ENCODE measurements around the gene SMTNL1. TPM values are rescaled to one million over a fixed set of nuclear protein-coding genes. Genes with fewer than 3 reads are reported as not detected.

SMTNL1 gene
- total RNA-seq, 1 experiment from 2014 or later: 0.26 TPM

GRCh38 chr11:57502870-57503269 is 34.5 kb upstream of the SMTNL1 start:
- Mint-ChIP-seq H3K27ac (no peak overlapping the region), H3K36me3 (peaks cover 5% of the 10 kb centered on the region), H3K9me3 (no peaks in the 10 kb centered on the region), H3K4me3 (no peak overlapping the region), H3K27me3 (ENCODE audit: low read depth) (no peaks in the 10 kb centered on the region; the same call in 1 of the 2 replicates), H3K4me1 (peaks cover 40% of the 10 kb centered on the region)
- no peak for DNase-seq (ENCODE audit: low spot score)
- POLR2A ChIA-PET: interaction anchor here (0.5 to 1.3 kb wide), 3 partner anchors 12 to 137 kb away, joined by 3 to 4 read pairs (median 4); partner anchors contain the start of gene SLC43A1
- no peak for ATAC-seq
- CTCF ChIA-PET: interaction anchor here (0.6 to 4.8 kb wide), 9 partner anchors 10 to 283 kb away, joined by 3 to 66 read pairs (median 4); partner anchors contain the start of gene SLC43A1
- TF ChIP-seq, protein P1, sequence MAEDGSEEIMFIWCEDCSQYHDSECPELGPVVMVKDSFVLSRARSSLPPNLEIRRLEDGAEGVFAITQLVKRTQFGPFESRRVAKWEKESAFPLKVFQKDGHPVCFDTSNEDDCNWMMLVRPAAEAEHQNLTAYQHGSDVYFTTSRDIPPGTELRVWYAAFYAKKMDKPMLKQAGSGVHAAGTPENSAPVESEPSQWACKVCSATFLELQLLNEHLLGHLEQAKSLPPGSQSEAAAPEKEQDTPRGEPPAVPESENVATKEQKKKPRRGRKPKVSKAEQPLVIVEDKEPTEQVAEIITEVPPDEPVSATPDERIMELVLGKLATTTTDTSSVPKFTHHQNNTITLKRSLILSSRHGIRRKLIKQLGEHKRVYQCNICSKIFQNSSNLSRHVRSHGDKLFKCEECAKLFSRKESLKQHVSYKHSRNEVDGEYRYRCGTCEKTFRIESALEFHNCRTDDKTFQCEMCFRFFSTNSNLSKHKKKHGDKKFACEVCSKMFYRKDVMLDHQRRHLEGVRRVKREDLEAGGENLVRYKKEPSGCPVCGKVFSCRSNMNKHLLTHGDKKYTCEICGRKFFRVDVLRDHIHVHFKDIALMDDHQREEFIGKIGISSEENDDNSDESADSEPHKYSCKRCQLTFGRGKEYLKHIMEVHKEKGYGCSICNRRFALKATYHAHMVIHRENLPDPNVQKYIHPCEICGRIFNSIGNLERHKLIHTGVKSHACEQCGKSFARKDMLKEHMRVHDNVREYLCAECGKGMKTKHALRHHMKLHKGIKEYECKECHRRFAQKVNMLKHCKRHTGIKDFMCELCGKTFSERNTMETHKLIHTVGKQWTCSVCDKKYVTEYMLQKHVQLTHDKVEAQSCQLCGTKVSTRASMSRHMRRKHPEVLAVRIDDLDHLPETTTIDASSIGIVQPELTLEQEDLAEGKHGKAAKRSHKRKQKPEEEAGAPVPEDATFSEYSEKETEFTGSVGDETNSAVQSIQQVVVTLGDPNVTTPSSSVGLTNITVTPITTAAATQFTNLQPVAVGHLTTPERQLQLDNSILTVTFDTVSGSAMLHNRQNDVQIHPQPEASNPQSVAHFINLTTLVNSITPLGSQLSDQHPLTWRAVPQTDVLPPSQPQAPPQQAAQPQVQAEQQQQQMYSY (CRISPR knock-in tag; IDR thresholded peaks at IDR 0.05): no peak
- TF ChIP-seq, protein P2, sequence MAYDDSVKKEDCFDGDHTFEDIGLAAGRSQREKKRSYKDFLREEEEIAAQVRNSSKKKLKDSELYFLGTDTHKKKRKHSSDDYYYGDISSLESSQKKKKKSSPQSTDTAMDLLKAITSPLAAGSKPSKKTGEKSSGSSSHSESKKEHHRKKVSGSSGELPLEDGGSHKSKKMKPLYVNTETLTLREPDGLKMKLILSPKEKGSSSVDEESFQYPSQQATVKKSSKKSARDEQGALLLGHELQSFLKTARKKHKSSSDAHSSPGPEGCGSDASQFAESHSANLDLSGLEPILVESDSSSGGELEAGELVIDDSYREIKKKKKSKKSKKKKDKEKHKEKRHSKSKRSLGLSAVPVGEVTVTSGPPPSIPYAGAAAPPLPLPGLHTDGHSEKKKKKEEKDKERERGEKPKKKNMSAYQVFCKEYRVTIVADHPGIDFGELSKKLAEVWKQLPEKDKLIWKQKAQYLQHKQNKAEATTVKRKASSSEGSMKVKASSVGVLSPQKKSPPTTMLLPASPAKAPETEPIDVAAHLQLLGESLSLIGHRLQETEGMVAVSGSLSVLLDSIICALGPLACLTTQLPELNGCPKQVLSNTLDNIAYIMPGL (CRISPR knock-in tag; IDR thresholded peaks at IDR 0.05): no peak
- no peak for TF ChIP-seq HMGA2 (CRISPR knock-in tag; IDR thresholded peaks at IDR 0.05)
- no peak for TF ChIP-seq CBFB (CRISPR knock-in tag; IDR thresholded peaks at IDR 0.05; ENCODE audit: low read depth)
- TF ChIP-seq GABPB1 (CRISPR knock-in tag; IDR thresholded peaks at IDR 0.05): no peak
- TF ChIP-seq, protein P3, sequence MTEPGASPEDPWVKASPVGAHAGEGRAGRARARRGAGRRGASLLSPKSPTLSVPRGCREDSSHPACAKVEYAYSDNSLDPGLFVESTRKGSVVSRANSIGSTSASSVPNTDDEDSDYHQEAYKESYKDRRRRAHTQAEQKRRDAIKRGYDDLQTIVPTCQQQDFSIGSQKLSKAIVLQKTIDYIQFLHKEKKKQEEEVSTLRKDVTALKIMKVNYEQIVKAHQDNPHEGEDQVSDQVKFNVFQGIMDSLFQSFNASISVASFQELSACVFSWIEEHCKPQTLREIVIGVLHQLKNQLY (CRISPR knock-in tag; IDR thresholded peaks at IDR 0.05): no peak
- no peak for TF ChIP-seq ATF3 (CRISPR knock-in tag; conservative IDR thresholded peaks at IDR 0.05)
- TF ChIP-seq, protein P4, sequence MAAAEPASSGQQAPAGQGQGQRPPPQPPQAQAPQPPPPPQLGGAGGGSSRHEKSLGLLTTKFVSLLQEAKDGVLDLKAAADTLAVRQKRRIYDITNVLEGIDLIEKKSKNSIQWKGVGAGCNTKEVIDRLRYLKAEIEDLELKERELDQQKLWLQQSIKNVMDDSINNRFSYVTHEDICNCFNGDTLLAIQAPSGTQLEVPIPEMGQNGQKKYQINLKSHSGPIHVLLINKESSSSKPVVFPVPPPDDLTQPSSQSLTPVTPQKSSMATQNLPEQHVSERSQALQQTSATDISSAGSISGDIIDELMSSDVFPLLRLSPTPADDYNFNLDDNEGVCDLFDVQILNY (CRISPR knock-in tag; IDR thresholded peaks at IDR 0.05): no peak
- TF ChIP-seq RELA (CRISPR knock-in tag; IDR thresholded peaks at IDR 0.05; ENCODE audit: borderline replicate concordance): no peak
- TF ChIP-seq, protein P5, sequence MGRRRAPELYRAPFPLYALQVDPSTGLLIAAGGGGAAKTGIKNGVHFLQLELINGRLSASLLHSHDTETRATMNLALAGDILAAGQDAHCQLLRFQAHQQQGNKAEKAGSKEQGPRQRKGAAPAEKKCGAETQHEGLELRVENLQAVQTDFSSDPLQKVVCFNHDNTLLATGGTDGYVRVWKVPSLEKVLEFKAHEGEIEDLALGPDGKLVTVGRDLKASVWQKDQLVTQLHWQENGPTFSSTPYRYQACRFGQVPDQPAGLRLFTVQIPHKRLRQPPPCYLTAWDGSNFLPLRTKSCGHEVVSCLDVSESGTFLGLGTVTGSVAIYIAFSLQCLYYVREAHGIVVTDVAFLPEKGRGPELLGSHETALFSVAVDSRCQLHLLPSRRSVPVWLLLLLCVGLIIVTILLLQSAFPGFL (CRISPR knock-in tag; IDR thresholded peaks at IDR 0.05; ENCODE audit: borderline replicate concordance): no peak
- TF ChIP-seq ATF6 (CRISPR knock-in tag; IDR thresholded peaks at IDR 0.05): no peak
- no peak for TF ChIP-seq ESRRA (CRISPR knock-in tag; IDR thresholded peaks at IDR 0.05; ENCODE audit: borderline replicate concordance)
- no peak for TF ChIP-seq MYBL2 (CRISPR knock-in tag; IDR thresholded peaks at IDR 0.05)
- no peak for TF ChIP-seq TEAD4 (CRISPR knock-in tag; IDR thresholded peaks at IDR 0.05)
- TF ChIP-seq ZNF512 (CRISPR knock-in tag; IDR thresholded peaks at IDR 0.05; ENCODE audit: borderline replicate concordance): no peak
- no peak for TF ChIP-seq ZNF396 (CRISPR knock-in tag; IDR thresholded peaks at IDR 0.05; ENCODE audit: borderline replicate concordance)
- TF ChIP-seq, protein P6, sequence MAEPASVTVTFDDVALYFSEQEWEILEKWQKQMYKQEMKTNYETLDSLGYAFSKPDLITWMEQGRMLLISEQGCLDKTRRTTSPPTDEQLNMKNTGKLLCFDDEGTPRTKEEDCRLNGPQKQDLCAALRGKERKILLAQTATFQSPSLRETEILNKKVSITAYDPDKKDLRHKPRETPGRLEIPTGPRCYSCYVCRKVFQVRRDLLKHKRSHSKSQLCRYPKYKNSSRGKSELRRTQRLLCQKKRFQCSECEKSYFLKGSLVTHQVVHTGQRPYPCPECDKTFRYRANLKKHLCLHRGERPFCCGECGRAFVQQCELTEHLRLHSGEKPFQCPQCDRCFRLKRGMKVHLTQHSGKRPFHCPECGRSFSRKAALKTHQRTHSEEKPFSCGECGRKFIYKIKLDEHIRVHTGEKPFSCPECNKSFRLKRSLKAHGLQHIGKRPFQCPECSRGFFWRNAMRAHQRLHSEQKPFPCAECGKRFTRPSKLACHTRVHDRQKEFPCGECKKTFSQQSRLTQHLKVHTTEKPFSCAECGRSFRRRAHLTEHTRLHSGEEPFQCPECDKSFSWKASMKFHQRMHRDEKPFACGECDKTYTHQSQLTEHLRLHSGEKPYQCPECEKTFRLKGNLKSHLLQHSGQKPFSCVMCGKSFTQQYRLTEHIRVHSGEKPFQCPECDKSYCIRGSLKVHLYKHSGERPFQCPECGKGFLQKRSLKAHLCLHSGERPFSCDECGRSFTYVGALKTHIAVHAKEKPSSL (CRISPR knock-in tag; conservative IDR thresholded peaks at IDR 0.05): no peak
- TF ChIP-seq TEAD1 (CRISPR knock-in tag; IDR thresholded peaks at IDR 0.05): no peak
- no peak for TF ChIP-seq STAT6 (CRISPR knock-in tag; conservative IDR thresholded peaks at IDR 0.05; ENCODE audit: low read depth)

Measured in WTC11 (cell line).